Posterior vena cava (tissue), 2 donors: Measurements from ENCODE around the gene ANKRD40. TPM values are rescaled to one million over a fixed set of nuclear protein-coding genes. Genes with fewer than 3 reads are reported as not detected.

Source experiments
- DNase-seq: peaks from one replicate; pipeline ENCODE4 v3.0.0-alpha.2; 2020; ENCODE audit warnings: low spot score
- intact Hi-C, 2 donors: fragments of 100-400 bp; cut with DNase I; formaldehyde crosslinking; loops; one replicate each; pipeline versions ENCODE4 v1.14.1 to v1.14.2; 2022 to 2023
- total RNA-seq, 2 donors: library from RNA; stranded (reverse); fragmentation: NEBNext Ultra II Directional; extraction: Animal tissue kit (Norgen Biotek cat#: 25700); gene quantifications; one replicate each; pipeline ENCODE4 v1.2.1, GENCODE V29; 2021
- donor health status: DM: yes; HTN: yes; CAD: no.
- donor health status: DM: yes; HTN: yes; CAD: no.

The ANKRD40 gene
- total RNA-seq, 2 donors from 2014 or later, result 57.4 to 77.3 TPM

DNA sequence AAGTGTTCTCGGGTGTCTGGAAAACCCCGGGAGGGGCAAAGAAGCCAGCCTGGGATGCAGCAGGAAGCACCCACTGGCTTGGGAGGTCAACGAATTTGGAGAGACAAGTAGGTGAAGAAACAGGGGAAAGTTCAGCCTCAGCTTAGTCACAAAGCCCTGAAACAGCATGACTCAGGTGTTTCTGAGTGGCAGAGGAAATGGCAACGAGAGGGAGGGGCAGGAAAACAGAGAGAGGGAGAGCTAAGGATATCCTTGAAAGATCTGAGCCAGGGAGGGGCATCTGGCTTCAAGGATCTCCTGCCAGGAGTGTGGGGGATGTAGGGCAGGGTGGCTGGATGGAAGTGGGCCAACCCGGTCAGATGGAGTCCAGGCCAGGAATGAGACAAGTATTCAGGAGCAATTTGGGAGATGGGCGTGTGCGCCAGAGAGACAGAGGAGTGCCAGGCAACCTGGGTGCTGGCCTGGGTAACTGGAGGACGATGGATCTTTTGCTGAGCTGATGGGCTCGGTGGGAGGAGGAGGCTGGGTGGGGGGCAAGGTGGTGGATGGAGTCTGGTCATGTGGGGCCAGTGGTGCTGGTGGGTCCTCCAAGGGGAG is 45.8 kb downstream of the ANKRD40 start:
- intact Hi-C loops, result no loop called here
- DNase-seq, result no peak

GRCh38 chr17:50661348-50661747 is 46.4 kb downstream of the ANKRD40 start:
- intact Hi-C loops, result no loop called here
- no peak for DNase-seq

GRCh38 chr17:50660887-50661345 is 46.8 kb downstream of the ANKRD40 start:
- intact Hi-C loops, result no loop called here

DNA sequence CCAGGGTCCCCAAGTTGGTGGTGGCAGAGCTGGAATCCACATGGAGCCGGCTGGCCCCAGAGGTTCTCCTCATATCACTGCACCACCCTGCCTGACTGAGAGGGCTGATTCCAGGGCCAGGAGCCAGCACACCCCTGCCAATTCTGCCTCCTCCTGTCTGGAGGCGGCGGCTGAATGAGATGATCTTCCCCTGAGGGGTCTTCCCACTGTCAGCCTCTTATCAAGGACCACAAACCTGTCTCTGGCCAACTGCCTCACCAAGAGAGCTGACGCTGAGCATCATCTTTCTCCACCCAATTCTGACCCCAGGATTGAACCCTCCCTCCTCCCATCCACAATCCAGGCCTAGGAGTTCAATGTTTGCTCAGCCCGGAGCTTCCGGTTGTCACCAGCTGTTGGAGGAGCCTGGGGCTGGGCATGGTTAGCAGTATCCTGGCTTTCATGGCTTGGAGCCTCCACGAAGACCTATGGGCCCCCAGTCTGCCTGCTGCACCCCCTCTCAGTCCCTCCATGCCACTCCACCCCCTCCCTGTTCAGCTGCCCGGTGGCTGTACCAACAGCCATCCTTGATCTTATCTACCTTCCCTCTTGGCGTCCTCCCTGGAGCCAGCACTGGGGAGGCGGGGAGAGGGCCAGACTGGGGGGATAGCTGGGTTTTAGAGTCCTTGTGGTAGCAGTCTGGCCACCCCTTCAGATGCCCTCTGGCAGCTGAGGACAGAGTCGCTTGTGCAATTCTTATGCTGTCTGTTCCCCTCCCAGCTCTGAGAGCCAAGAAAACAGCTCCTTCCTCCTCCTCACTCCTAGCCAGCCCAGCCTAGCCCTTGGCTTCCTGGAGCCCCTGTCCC is 47.5 kb downstream of the ANKRD40 start:
- no peak for DNase-seq
- intact Hi-C loops, result no loop called here

More at GRCh38 chr17:50660887-50661345, 46.8 kb downstream of the ANKRD40 start:
- no peak for DNase-seq

DNA sequence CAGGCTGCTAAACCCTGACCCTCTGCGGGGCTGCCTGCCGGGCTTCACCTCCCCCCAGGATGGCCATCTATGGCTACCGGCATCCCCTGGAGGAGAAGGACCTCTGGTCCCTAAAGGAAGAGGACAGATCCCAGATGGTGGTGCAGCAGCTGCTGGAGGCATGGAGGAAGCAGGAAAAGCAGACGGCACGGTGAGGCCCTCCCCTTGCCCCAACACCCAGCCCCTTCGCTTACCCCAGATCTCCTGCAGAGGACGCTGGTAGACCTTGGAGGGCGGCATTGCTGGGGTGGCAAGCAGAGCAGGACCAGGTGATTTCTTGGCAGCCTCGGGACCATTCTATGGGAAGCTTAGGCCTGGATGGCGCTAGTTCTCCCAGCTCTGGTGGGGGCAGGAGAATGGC is 48.5 kb downstream of the ANKRD40 start:
- intact Hi-C loops, result no loop called here
- DNase-seq, result no peak

- DNase-seq, result no peak
- intact Hi-C loops, result no loop called here
These were observed 49.1 kb downstream of the ANKRD40 start for GRCh38 chr17:50658616-50659015.

DNA sequence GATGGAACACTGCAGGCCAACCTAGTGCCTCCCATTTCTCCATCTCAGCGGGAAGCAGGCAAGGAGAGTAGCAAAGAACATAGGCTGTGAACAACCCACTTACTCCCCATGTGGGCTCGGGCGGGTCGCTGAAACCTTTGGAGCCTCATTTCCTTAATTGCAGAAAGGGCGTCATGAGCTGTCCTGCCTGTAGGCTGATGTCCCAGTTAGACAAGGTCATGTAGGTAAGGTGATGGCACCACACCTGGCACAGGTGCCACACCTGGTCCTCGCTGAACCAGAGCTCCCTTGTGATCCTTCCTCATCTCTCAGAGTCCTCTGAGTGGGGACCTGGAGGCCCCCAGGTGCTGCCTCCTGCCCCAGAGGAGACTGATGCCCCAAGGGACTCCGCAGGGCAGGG is 50.1 kb downstream of the ANKRD40 start:
- intact Hi-C loops, result no loop called here
- DNase-seq, result no peak

DNA sequence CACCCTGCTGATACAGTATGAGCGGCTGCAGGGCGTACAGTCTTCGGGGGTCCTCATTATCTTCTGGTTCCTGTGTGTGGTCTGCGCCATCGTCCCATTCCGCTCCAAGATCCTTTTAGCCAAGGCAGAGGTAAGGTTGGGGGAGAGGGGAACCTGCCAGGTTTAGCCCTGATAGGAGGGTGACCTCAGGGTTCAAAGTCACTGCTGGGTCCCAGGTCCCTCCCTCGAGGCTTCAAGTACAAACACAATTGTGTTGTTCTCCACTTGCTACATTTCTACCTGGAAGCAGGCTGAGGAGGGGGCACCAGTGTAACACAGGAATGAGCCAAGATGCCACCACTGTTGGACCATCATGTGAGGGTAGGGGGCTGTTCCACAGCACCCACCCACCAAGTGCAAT is 50.7 kb downstream of the ANKRD40 start:
- DNase-seq, result no peak
- intact Hi-C loops, result no loop called here

DNA sequence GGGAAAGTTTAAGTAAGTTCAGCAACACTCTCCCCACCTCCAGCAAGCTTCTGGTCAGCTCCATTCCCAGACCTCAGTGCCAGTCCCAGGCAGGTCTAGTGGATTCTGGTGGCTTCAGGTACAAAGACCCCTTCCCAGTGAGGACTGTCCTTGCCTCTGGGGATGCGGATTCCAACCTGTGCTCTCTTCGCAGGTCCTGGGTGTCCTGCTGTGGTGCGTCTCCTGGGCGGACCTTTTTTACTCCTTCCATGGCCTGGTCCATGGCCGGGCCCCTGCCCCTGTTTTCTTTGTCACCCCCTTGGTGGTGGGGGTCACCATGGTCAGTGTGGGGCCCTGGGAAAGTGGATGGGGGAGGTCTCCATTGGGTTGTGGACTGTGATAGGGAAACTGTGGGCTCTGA is 51.2 kb downstream of the ANKRD40 start:
- DNase-seq, result no peak
- intact Hi-C loops, result no loop called here

DNA sequence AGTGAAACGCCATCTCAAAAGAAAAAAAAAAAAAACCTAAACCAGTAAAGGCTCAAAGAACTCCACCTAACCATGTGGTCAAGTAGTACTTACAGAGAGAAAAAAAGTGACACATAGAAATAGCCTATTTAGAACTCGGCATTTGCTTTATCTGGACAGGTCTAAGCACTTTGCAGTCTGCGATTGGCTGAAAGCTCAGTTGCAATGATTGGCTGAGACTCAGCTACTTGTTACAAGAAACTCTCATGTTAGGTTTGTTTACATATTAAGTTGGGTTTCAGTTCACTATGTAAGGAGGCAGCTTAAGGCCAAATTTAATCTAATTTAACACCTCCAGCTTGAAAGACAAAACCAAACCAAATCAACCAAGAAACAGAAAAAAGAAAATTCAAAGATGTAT is 54.0 kb downstream of the ANKRD40 start:
- DNase-seq, result no peak
- intact Hi-C loops, result loop anchor here in 1 of 2 donors (1.0 kb wide), 1 partner anchor 14 kb away; no protein-coding TSS in a partner anchor

DNA sequence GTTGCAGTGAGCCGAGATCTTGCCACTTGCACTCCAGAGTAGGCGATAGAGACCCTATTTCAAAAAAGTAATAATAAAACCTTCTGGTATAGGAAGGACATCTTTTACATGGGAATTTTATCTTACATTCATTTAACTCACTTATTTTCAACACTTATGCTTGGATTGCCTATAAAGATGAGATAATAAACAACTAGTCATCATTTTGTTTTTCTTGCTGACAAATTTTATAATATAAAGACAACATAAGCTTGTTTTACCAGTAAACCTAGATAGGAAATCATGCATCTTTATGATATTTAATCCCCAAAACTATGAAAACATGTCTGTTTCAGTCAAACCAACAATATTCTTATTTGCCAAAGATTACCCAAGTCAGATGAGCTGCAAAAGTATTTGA is 56.1 kb downstream of the ANKRD40 start:
- no peak for DNase-seq
- intact Hi-C loops, result no loop called here

DNA sequence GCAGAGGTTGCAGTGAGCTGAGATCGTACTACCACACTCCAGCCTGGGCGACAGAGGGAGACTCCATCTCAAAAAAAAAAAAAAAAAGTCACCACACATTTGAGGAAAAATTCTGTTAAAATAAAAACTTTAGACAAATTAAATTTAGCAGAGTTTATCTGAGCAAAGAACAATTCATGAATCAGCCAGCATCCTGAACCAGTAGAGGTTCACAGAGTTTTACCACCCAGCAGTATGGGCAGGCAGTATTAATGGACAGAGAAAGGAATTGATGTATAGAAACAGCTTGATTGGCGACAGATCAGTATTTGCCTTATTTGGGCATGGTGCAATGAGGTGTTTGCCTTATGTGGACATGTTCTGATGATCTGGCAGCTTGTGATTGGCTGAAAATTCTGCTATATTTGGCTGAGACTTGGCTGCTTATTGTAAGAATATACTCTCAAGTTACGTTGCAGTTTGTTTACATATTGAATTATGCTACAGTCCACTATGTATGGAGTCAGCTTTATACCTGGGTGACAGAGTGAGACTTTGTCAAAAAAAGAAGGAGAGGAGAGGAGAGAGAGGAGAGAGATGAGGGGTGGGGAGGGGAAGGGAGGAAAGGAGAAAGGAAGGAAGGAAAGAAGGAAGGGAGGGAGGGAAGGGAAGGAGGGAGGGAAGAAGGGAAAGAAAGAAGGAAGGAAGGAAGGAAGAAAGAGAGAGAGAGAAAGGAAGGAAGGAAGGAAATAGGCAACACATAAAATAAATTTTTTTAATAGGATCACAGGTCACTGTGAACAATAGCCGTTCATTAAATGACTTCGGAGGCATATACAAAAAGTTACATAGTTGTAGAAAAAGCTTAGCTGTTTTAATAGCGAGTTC is 58.4 kb downstream of the ANKRD40 start:
- DNase-seq, result no peak
- intact Hi-C loops, result no loop called here

GRCh38 chr17:50647187-50647586 is 60.5 kb downstream of the ANKRD40 start:
- no peak for DNase-seq
- intact Hi-C loops, result no loop called here

DNA sequence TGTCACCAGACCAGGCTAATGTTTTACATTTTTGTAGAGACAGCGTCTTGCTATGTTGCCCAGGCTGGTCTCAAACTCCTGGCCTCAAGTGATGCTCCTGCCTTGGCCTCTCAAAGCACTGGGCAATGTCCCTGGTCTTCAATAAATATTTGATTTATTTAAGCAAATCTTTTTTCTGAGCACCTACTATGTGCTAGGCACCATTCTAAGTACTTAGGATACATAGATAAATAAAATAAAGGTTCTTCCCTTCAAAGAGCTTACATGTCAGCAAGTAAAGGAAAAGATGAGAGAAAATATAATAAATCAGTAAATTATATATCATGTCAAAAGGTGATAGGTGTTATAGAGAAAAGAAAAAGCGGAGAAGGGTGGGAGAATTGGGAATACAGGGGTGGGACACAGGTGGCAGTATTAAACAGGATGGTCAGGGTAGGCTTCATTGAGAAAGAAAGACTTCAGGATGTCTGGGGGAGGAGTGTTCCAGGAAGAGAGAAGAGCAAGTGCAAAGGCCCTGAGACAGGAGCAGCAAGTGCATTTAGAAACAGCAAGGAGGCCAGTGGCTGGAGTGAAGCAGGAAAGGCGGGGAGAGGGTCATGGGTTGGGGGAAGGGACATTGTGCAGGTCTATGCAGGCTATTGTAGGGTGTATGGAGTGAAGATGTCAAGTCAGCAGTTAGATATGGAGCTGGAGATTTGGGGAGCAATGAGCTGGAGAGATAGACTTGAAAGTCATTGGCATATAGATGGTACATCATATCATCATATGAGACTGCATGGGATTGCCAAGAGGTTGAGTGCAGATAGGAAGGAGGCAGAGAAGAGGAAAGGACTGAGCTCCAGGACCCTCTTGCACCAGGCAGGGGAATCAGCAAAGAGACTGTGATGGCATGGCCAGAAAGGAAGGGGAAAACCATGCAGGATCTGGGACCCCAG is 61.7 kb downstream of the ANKRD40 start:
- no peak for DNase-seq
- intact Hi-C loops, result no loop called here

Other genes with a start within 250 kb of the ANKRD40 start
- under 1 TPM in 1 of 2 donors, not detected in 1; 0.46 TPM for gene CHAD, start 239.0 kb downstream of the ANKRD40 start, total RNA-seq
- gene RSAD1, start 229.1 kb downstream of the ANKRD40 start, total RNA-seq, result 10 to 100 TPM; 24.9 to 25.4 TPM
- gene MYCBPAP, start 199.5 kb downstream of the ANKRD40 start, total RNA-seq, result under 1 TPM; 0.29 to 0.69 TPM
- gene EPN3, start 175.2 kb downstream of the ANKRD40 start, total RNA-seq, result not detected
- gene SPATA20, start 160.7 kb downstream of the ANKRD40 start, total RNA-seq, result 10 to 100 TPM; 30.1 to 53.4 TPM
- gene CACNA1G, start 147.2 kb downstream of the ANKRD40 start, total RNA-seq, result 1 to 10 TPM; 1.1 to 4.4 TPM
- gene ABCC3, start 73.0 kb downstream of the ANKRD40 start, total RNA-seq, result 10 to 100 TPM; 13.1 to 19.8 TPM
- 10 to 100 TPM; 82.0 to 92.5 TPM for gene LUC7L3, start 11.7 kb upstream of the ANKRD40 start, total RNA-seq
- gene ANKRD40CL, start 59.6 kb upstream of the ANKRD40 start, total RNA-seq, result not detected
- under 1 TPM; 0.33 to 0.42 TPM for gene WFIKKN2, start 127.7 kb upstream of the ANKRD40 start, total RNA-seq
- gene TOB1, start 158.4 kb upstream of the ANKRD40 start, total RNA-seq, result 10 to 100 TPM; 48.9 to 59.1 TPM